Measurements from ENCODE around the gene RFX1.

RFX1 gene

DNA sequence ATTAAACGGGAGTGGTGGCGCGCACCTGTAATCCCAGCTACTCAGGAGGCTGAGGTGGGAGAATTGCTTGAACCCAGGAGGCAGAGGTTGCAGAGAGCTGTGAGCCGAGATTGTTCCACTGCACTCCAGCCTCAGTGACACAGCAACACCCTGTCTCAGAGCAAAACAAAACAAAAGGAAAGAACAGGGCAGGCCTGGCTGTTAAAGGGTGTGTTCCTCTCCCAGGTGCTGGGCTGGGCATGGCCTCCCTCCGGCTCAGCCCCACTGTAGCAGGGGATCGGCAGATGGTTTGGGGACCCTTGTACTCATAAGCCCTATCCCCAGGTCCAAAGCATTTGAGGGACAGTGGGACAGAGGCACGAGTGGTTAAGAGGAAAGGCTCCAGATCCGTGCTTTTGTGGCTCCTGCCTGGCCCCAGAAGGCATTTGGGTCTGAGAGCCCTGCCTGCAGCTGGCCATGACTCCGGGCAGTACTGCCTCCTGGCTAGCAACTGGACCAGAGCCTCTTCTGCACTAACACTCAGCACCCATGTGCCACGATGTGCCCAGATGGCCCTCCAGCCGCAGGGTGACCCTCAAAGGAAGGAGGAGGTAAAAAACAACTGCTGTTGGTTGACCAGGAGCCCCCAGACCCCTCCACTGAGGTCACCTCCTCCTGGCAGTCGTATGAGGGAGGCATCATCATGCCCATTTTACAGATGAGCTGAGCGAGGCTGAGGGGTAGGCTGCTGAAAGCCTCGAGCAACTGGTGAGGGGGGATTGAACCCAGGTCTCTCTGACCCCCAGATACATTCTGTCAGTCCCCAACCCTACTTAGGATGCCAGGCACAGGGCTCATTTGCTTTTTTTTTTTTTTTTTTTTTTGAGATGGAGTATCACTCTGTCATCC, 10.0 kb downstream of the RFX1 start:
- no peak for DNase-seq

DNA sequence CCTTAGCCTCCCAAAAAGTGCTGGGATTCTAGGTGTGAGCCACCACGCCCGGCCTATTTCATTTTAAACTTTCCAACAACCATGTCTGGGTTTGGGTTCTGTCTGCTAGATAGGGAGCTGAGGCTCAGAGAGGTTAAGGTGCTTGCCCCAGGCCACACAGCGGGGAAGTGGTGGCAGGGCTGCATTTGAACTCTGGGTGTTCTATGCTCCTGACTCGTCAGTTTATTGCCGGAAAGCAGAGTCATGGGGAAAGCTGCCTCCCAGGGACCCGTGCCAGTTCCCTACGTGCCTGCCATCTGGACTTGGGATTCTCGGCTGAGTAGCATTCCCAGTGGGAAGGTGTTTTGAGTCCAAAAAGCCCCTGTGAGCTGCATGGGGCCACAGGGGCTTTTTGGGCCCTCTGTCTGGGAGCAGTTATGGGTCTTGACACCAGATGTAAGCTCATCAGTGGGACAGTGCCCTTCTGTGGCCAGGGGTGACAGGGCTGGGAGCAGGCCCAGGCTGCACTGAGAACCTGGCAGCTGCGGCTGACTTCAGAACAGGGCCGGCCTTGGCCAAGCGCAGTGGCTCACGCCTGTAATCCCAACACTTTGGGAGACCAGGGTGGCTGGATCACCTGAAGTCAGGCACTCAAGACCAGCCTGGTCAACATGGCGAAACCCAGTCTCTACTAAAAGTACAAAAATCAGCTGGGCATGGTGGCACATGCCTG, 10.9 kb downstream of the RFX1 start:
- DNase-seq, result no peak

DNA sequence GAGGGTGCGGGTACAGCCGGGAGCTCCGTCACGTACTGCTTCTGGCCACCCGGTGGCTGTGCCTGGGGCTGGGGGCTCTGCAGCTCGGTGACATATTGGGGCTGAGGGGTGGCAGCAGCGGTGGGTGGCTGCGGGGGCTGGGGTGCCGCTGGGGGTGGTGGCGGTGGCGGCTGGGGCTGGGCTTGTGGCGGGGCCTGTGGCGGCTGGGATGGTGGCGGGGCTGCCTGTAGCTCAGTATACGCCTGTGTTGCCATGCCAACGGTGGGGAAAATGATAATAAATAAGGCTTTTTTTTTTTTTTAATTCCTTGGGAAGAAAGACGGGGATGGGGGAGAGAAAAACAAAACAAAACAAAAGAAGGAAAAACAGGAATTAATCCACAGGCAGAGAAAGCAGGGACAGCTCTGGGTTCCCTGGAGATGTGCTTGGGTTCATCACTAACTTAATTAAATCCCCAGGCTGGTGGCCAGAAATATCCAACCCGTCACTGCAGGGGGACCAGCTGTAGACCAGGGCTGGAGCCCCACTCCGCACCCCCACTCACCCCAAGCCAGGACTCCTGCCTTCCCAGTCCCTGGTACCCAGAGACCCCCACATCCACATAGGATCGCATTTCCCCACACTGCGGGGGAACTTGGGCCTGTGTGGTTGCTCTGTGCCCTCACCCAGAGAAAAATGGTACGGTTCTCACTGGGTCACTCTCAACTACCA, 12.4 kb downstream of the RFX1 start:
- DNase-seq, result no peak

DNA sequence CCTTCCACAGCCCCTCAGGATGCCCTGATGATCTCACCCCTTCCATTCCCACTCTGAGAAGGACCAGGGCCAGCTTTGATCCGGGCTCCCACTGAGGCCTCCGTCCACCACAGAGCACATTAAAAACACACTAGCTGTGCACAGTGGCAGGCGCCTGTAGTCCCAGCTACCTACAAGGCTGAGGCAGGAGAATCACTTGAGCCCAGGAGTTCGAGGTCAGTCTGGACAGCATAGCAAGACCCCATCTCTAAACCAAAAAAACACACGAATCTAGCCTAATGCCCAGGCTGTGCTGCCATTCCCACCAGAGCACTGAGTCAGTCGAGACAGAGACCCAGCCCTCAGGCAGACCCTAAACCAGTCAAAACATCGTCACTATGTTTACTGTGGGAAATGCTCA, 14.1 kb downstream of the RFX1 start:
- DNase-seq, result no peak

DNA sequence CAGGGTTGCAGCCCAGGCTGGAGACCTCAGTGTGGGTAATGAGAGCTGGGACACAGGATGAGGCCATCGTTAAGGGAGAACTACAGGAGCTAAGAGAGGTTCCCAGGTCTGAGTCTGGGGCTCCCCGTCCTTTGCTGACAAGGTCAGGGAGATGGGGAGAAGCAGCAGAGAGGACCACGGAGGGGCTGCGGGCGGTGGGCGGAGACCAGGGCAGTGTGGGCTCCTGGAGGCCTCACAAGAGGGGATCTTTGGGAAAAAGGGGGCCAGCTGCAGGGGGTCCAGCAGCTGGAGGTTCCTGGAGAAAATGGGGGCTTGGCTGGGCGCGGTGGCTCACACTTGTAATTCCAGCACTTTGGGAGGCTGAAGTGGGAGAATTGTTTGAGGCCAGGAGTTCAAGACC, 16.0 kb downstream of the RFX1 start:
- DNase-seq, result no peak

DNA sequence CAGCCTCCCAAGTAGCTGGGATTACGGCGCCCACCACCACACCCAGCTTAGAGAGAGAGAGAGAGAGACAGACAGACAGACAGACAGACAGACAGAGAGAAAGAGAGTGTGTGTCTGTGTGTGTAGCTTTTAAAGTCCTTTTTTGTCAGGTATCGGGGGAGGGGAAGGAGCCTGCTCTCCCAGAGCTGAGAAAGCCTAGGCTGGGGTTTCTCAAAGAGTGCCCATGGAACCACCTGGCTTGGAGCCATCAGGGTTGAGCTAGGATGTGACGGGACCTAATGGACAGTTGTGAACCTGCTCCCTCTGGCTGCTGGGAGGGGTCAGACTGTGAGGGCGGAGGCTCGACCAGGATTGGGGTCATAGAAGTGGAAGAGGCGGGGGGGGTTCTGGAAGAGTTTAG, 16.6 kb downstream of the RFX1 start:
- DNase-seq, result no peak

DNA sequence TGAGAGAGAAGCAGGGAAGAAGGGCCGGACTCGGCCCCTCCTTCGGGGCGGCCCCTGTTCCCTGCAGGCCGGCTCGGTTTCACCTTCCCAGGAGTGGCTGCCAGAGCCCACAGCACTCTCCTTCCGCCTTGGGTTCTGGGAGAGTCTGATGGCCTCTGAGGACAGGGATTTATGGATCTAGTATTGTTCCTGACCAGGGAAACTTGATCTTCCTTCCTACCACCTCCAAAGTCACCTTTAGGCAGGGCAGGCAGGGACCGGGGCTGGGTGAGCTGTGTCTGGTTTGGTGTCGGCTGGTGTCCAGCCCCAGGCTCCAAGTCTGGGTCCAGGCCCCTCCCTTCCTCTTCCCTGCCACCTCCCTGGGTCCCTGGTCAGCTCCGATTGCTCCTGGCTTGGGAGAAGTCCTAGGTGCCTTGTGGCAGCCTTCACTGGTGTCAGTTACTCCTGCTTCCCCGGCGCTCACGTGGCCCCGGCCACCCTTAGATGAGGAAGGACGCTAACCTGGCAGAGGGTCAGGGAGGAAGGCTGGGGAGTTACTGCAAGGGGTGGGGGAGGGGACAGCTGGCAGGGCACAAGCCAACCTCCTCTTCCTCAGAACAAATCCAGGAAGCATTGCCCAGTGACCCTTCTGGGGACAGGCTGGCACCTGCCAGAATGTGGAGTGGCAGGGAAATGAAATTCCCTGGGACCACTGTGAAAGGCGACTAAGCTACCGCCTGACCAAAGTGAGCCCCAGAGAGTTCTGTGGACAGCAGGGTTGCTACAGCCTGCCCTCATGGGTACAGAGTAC, 18.8 kb downstream of the RFX1 start:
- DNase-seq, result peak in 1 of 2 donors; percentile 45

DNA sequence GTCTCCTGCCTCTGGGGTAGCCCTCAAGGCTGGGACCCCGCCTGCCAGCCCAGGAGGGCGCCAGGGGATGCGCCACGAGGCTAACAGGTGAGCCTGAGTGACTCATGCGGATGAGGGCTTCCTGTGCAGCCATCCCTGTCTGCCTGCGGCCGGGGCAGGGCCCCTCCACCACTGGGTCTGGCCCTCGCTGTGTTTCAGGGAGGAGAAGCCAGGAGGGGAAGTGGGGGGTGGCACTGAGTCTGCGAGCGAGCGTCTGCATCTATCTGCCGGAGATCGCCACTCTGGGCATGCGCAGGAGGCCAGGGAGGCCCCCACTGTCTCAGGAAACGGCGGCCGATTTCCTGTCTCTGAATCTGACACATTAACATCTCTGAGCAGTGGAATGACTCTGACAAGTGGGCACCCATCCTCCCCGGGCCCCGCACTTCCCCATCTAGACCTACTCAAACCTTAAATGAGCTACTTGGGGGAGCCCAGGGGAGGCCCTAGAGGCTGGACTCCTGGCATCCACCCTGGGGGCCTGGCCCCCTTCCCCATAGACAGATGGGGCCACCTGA, 19.7 kb downstream of the RFX1 start:
- DNase-seq, result peak; percentile 94 to 99

DNA sequence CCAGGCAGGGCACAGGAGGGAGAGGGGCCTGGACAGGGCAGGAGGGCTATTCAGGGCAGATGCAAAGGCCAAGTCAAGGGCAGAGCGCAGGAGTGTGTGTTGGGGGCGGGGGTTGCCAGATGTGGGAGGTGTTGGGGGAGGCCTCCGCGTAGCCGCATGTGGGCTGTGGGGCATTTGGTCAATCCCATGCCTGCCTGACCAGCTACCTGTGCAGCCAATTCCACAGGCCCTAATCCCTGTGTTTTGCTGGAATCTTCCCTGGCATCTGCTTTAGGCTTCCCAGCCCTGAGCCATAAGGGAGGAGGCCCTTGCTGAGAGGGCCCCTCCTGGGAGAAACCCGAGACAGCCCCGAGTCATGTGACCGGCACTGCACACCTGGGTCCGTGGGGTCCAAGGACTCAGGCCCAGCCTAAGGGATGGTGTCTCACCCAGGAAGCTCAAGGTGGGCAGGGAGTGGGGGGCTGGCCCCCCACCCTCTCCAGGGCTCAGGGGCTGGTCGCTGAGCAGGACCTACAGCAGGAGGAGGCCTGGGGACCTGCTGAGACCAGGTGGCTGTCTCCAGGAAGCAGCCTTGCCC, 20.3 kb downstream of the RFX1 start:
- no peak for DNase-seq

DNA sequence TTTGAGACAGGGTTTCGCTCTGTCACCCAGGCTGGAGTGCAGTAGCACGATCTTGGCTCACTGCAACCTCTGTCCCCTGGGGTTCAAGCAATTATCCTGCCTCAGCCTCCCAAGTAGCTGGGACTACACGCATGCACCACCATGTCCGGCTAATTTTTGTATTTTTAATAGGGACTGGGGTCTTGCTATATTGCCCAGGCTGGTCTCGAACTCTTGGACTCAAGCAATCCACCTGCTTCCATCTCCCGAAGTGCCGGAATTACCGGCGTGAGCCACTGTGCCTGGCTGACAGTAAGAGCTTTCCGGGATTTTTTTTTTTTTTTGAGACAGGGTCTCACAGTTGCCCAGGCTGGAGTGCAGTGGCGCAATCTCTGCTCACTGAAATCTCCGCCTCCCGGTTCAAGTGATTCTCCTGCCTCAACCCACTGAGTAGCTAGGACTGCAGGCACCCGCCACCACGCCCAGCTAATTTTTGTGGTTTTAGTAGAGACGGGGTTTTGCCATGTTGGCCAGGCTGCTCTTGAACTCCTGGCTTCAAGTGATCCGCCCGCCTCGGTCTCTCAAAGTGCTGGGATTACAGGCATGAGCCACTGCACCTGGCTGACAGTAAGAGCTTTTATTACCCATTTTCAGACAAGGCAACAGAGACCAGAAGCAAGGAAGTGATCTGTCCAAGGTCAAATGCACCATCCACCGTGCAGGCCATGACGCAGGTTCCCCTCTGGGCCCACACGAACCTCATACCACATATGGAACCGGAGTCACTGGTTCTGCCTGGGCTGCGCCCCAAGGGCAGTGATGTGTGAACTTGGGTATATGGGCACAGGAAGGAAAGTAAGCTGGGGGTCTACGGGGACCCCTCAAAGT, 21.0 kb downstream of the RFX1 start:
- no peak for DNase-seq

DNA sequence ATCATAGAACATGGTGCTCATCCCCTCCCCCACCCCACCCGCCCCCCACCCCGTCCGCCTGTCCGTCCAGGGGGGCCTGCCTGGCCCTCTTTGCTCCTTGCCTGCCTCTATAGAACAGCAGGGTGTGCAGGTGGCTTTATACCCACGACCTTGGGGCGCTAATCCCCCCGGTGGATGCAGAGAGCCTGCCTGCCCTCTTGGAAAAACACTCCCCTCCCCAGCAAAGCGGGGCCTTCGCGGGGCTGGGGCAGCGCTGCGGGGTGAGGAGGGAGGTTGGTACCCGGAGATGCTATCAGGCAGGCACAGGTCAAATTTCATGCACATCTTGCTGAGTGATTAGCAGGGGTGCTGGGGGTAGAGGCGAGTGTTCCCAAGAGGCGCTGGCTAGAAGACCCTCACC, 21.9 kb downstream of the RFX1 start:
- no peak for DNase-seq

DNA sequence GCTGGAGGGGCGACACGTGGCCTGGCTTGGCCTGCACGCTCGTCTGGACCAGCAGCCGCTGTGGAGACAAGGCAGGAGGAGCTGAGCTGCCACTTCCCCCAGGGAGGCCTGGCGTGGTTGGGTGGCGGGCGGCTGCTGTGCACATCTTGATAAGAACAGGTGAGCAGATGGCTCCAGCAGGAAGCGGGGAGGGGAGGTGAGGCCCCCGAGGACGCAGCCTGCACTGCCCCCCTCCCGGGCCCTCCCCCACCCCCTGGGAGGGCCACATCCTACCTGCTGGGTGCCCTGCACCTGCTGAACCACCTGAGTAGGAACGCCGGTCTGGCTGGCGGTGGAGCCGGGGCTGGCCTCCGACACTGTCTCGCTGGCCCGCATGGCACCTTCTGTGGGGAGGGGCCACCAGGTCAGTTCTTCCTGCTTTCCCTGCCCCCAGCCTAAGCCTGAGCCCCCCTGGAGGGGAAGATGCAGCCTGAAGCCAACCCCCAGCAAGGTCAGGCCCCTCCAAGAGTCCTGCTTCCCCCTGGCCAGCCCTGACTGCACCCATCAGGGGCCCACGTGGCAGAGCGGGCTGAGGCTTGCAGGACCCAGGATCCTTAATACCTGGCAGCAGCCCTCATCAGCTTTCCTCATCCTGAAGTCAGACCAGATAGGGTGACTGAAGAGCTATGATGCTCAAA, 22.8 kb downstream of the RFX1 start:
- no peak for DNase-seq

DNA sequence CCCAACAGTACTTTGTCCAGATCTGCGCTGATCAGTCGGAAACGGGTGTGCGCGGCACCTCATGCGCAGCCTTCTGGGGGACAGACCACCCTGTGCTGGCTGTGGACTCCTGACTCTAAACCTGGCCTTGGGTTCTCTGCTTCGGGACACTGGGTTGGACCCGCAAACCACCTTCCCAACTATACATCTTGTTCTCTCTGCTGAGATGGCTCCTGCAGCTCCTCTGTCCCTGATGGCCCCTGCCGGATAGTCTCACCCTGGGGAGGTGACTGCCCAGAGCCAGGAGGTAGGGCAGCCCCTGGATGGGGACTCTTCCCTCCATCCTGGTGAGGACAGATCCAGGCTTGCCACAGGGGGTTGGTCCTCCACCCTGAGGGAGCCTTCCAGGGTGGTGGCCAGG, 23.3 kb downstream of the RFX1 start:
- DNase-seq, result no peak

DNA sequence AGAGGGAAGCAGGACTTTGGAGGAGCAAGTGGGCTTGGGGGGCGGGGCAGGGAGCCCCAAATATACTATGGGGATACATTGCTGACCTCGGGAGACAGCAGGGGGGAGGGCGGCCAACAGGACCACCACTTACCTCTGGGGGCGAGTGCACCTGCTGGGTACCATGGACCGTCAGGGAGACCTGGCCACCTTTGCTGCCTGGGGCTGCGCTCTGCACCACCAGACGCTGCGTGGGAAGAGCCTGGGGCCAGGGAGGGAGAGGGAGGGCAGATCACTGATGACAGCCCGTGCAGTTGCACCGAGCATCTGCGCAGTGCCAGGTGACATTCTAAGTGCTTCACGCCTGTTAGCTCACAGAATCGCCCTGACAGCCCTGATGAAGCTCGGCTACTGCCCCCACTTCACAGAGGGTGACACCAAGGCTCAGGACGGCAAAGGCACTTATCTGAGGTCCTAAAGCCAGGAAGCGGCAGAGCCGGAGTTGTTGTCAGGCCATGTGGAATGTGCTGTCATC, 24.1 kb downstream of the RFX1 start:
- no peak for DNase-seq

DNA sequence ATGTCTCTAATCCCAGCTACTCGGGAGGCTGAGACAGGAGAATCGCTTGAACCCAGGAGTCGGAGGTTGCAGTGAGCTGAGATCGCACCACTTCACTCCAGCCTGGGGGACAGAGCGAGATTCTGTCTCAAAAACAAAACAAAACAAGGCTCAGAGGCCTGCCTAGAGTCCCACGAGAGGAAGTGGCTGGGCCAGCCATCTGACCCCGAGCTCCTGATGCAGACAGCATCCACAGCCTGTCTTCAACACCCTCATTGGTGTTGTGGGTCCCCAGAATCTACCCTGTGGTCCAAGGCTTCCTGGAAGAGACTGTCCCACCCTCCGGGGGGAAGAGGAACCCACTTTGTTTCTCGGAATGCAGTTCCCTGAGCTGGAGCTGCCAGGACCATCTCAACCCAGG, 24.7 kb downstream of the RFX1 start:
- DNase-seq, result no peak

DNA sequence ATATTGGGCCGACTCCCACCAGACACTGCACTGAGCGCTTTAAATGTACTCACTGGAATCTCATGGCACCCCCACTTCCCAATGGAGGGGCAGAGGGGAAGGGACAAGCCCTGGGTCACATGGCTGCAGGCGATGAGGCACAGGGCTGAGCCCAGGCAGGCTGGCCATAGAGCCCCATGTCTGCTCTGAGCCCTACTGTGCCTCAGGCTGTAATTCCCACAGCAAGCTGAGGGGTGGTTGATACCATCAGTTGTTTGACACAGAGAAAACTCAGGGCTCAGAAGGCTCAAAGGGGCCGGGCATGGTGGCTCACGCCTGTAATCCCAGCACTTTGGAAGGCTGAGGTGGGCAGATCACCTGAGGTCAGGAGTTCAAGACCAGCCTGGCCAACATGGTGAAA, 25.1 kb downstream of the RFX1 start:
- no peak for DNase-seq

DNA sequence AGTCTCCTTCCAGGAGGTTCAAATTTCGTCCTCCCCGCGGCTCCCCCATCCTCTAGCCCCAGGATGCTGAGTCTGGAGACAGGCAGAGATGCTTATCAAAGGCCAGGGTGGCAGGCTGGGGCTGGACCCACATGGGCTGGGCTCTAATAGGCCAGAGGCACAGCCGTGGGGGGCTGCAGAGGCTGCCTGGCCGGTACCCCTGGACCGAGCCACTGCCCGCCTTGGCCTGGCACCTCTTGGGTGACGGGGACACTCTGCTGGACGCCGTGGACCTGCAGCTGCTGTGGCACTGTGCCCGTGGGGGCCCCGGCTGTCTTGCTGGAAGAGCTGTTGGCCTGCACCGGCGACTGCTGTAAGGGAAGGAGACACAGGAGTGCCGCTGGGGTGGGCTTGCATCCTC, 25.8 kb downstream of the RFX1 start:
- DNase-seq, result no peak

DNA sequence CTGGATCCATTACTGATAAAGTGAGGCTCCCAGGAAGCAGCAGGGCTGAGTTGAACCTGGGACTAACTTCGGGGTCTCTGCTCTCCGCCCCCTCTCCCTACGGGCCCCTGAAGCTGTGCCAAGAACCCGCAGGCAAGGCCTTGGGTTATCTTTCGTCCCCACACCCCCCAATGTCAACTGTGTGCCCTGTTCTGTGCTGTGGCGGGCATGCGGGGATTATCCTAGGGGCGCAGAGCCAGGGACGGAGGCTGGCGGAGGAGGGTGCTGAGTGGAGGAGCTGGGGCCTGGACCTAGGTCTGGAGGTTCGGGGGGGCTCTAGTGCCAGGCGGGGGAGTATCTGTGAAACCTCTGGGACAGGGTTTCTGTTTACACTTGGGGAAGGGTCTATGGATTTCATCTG, 26.4 kb downstream of the RFX1 start:
- DNase-seq, result no peak

DNA sequence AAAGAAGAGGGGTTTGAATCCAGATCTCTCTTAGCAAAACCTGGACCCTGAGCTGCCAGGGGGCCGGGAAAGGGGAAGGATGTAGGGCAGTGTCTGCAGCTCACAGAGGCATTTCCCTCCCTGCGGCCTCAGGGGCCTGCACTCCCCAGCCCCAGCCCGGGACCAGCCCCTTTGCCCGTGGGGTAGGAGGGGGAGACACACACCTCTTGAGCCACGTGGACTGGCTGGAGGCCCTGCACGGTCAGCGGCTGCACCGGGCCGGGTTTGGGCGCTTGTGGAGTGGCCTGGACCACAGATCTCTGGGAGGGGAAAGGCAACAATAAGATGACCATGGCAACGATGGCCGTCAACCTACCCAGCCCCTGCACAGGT, 26.9 kb downstream of the RFX1 start:
- peak in 1 of 2 donors; percentile 28 for DNase-seq

Measured in bone marrow (tissue), 2 donors.